Astrocyte (in vitro differentiated cells and primary cell): Measurements from ENCODE around the gene IFIT3. TPM values are rescaled to one million over a fixed set of nuclear protein-coding genes. Genes with fewer than 3 reads are reported as not detected.

Experiments
- DNase-seq: peaks from one replicate; pipeline ENCODE4 v3.0.0-alpha.2; 2010; ENCODE audit warnings: low read depth
- FAIRE-seq: peaks from 2 replicates; lab custom pipeline; 2011; peaks lifted over from hg19 to GRCh38; lab: Jason Lieb, UNC
- H2AFZ ChIP-seq: 2 replicates; pipeline ENCODE4 v1.6.0; 2012; ENCODE audit warnings: low read depth, low read length, inconsistent platforms
- H3K27ac ChIP-seq: 2 replicates; pipeline ENCODE4 v1.5.1; 2011; ENCODE audit warnings: low read depth, low read length, inconsistent platforms
- H3K27me3 ChIP-seq: 2 replicates; pipeline ENCODE4 v1.6.0; 2011; ENCODE audit warnings: low read length, inconsistent platforms; ENCODE audit not compliant: insufficient read depth
- H3K36me3 ChIP-seq: 2 replicates; pipeline ENCODE4 v1.5.1; 2011; ENCODE audit warnings: low read length, inconsistent platforms; ENCODE audit not compliant: insufficient read depth
- H3K4me1 ChIP-seq: 2 replicates; pipeline ENCODE4 v1.5.1; 2011; ENCODE audit warnings: low read length, inconsistent platforms; ENCODE audit not compliant: insufficient read depth
- H3K4me2 ChIP-seq: 2 replicates; pipeline ENCODE4 v1.6.0; 2012; ENCODE audit warnings: low read length, inconsistent platforms
- H3K4me3 ChIP-seq: 2 replicates; pipeline ENCODE4 v1.5.1; 2011; ENCODE audit warnings: low read depth, mild to moderate bottlenecking, low read length, inconsistent platforms; ENCODE audit not compliant: insufficient read depth
- H3K79me2 ChIP-seq: 2 replicates; pipeline ENCODE4 v1.6.0; 2012; ENCODE audit warnings: mild to moderate bottlenecking, low read length, inconsistent platforms; ENCODE audit not compliant: insufficient read depth
- H3K9ac ChIP-seq: 2 replicates; pipeline ENCODE4 v1.6.0; 2012; ENCODE audit warnings: mild to moderate bottlenecking, low read length, inconsistent platforms
- H3K9me3 ChIP-seq: 2 replicates; pipeline ENCODE4 v1.5.1; 2012; ENCODE audit warnings: low read depth, mild to moderate bottlenecking, low read length, inconsistent platforms; ENCODE audit not compliant: insufficient read depth
- H4K20me1 ChIP-seq: 2 replicates; pipeline ENCODE4 v1.6.0; 2012; ENCODE audit warnings: low read length, inconsistent platforms; ENCODE audit not compliant: insufficient read depth
- H3K27ac Mint-ChIP-seq: one replicate; pipeline ENCODE4 v1.8.0; 2021; ENCODE audit warnings: mild to moderate bottlenecking, mixed read lengths; ENCODE audit not compliant: unreplicated experiment
- H3K27me3 Mint-ChIP-seq: one replicate; pipeline ENCODE4 v1.8.0; 2021; ENCODE audit warnings: low read depth, mixed read lengths; ENCODE audit not compliant: unreplicated experiment
- H3K36me3 Mint-ChIP-seq: one replicate; pipeline ENCODE4 v1.8.0; 2021; ENCODE audit warnings: low read depth, mixed read lengths; ENCODE audit not compliant: unreplicated experiment
- H3K4me1 Mint-ChIP-seq: one replicate; pipeline ENCODE4 v1.8.0; 2021; ENCODE audit warnings: low read depth, mixed read lengths; ENCODE audit not compliant: unreplicated experiment
- H3K4me3 Mint-ChIP-seq: one replicate; pipeline ENCODE4 v1.8.0; 2021; ENCODE audit warnings: mild to moderate bottlenecking, moderate library complexity, mixed read lengths; ENCODE audit not compliant: unreplicated experiment
- H3K9me3 Mint-ChIP-seq: one replicate; pipeline ENCODE4 v1.8.0; 2021; ENCODE audit warnings: mild to moderate bottlenecking, mixed read lengths; ENCODE audit not compliant: unreplicated experiment
- CTCF ChIP-seq: IDR thresholded peaks from 2 replicates; pipeline ENCODE4 v1.5.1; 2011; ENCODE audit warnings: low read depth, mild to moderate bottlenecking, inconsistent platforms, low read length, moderate library complexity; ENCODE audit not compliant: insufficient read depth
- EZH2 ChIP-seq: IDR thresholded peaks from 2 replicates; pipeline ENCODE4 v1.6.1; 2012; ENCODE audit warnings: mild to moderate bottlenecking, low read length, inconsistent platforms; ENCODE audit not compliant: insufficient read depth
- total RNA-seq: library from RNA; stranded (reverse); gene quantifications from 2 replicates; pipeline ENCODE4 v1.2.1, GENCODE V29; 2021

Gene IFIT3
- total RNA-seq, 1 donor from 2014 or later: 171 TPM

- DNase-seq: peak; percentile 30
- Histone ChIP-seq H3K27ac (peak overlapping the region; percentile 64), H3K4me2 (peak overlapping the region; percentile 83), H4K20me1 (no peaks in the 10 kb centered on the region), H3K4me1 (peaks cover 8% of the 10 kb centered on the region), H3K79me2 (no peaks in the 10 kb centered on the region), H2AFZ (peak overlapping the region; percentile 78), H3K36me3 (no peaks in the 10 kb centered on the region), H3K27me3 (no peaks in the 10 kb centered on the region), H3K9me3 (no peaks in the 10 kb centered on the region), H3K4me3 (peak overlapping the region; percentile 57), H3K9ac (peak overlapping the region; percentile 77)
- Mint-ChIP-seq H3K36me3 (peaks cover 7% of the 10 kb centered on the region), H3K9me3 (peaks cover 10% of the 10 kb centered on the region), H3K27ac (peak overlapping the region; percentile 88), H3K4me3 (peak overlapping the region; percentile 82), H3K27me3 (no peaks in the 10 kb centered on the region), H3K4me1 (peaks cover 27% of the 10 kb centered on the region)
- TF ChIP-seq CTCF (no peak), EZH2 (no peak)
- FAIRE-seq: peak; percentile 59
Observed at GRCh38 chr10:89301232-89301631, 26.6 kb upstream of the IFIT3 start.

- H3K27me3 ChIP-seq: no peaks in the 10 kb centered on the region
- peaks cover 8% of the 10 kb centered on the region for H3K4me1 ChIP-seq
- Mint-ChIP-seq H3K27ac (peak within 1 kb of the TSS; percentile 88), H3K4me3 (peak within 1 kb of the TSS; percentile 82), H3K4me1 (peaks cover 25% of the 10 kb centered on the region), H3K36me3 (peaks cover 7% of the 10 kb centered on the region), H3K9me3 (peaks cover 10% of the 10 kb centered on the region), H3K27me3 (no peaks in the 10 kb centered on the region)
- FAIRE-seq (peak; percentile 9), DNase-seq (peak; percentile 70)
- H3K4me3 ChIP-seq: peak within 1 kb of the TSS; percentile 57
- H3K9ac ChIP-seq: peak within 1 kb of the TSS; percentile 77
- peak within 1 kb of the TSS; percentile 64 for H3K27ac ChIP-seq
- TF ChIP-seq CTCF (no peak), EZH2 (no peak)
- H3K79me2 ChIP-seq: no peaks in the 10 kb centered on the region
- H2AFZ ChIP-seq: peak within 1 kb of the TSS; percentile 78
- no peaks in the 10 kb centered on the region for H3K36me3 ChIP-seq
- no peaks in the 10 kb centered on the region for H3K9me3 ChIP-seq
- H4K20me1 ChIP-seq: no peaks in the 10 kb centered on the region
- peak within 1 kb of the TSS; percentile 83 for H3K4me2 ChIP-seq
Observed at GRCh38 chr10:89301721-89302445, 25.9 kb upstream of the IFIT3 start, which contains the start of gene IFIT2. Gene IFIT2 (plus strand): TSS chr10:89302046. CDS start chr10:89302124, 78 bp downstream.

- no peak for DNase-seq
- H3K4me1 Mint-ChIP-seq: peaks cover 28% of the 10 kb centered on the region
- Histone ChIP-seq H3K9ac (peak overlapping the region; percentile 77), H4K20me1 (no peaks in the 10 kb centered on the region), H2AFZ (peak overlapping the region; percentile 21), H3K4me3 (peak overlapping the region; percentile 57), H3K4me2 (peak overlapping the region; percentile 83), H3K4me1 (peaks cover 8% of the 10 kb centered on the region), H3K79me2 (no peaks in the 10 kb centered on the region), H3K27me3 (no peaks in the 10 kb centered on the region), H3K36me3 (no peaks in the 10 kb centered on the region), H3K9me3 (no peaks in the 10 kb centered on the region), H3K27ac (no peak overlapping the region)
- FAIRE-seq: no peak
- H3K4me3 Mint-ChIP-seq: peak overlapping the region; percentile 82
- H3K36me3 Mint-ChIP-seq: peaks cover 7% of the 10 kb centered on the region
- H3K27me3 Mint-ChIP-seq: no peaks in the 10 kb centered on the region
- peak overlapping the region; percentile 50 for H3K27ac Mint-ChIP-seq
- peaks cover 10% of the 10 kb centered on the region for H3K9me3 Mint-ChIP-seq
- TF ChIP-seq CTCF (no peak), EZH2 (no peak)
Observed at GRCh38 chr10:89302625-89303024, 25.2 kb upstream of the IFIT3 start.
